OCI-LY1 (cell line): ENCODE measurements around the gene TNPO3.
"Not testable (repeated sequence)": the region's sequence is repeated elsewhere in the genome, so short reads cannot be mapped to it uniquely, and the experiment has no call there.

Experiments used
- EZH2 ChIP-seq: fragments of 200-600 bp; sonication (generic), shearing (Covaris generic); IDR thresholded peaks from 2 replicates; pipeline ENCODE4 v1.8.0; 2017; ENCODE audit warnings: borderline replicate concordance, mixed run types, mild to moderate bottlenecking, antibody characterized with exemption, low read length, moderate library complexity, mixed read lengths
- TF ChIP-seq, protein P1 (sequence below): fragments of 200-600 bp; sonication (generic), shearing (Covaris generic); IDR thresholded peaks from 2 replicates; pipeline ENCODE4 v1.5.1; 2017; ENCODE audit warnings: mild to moderate bottlenecking, antibody characterized with exemption, low read length, moderate library complexity, mixed read lengths

DNA sequence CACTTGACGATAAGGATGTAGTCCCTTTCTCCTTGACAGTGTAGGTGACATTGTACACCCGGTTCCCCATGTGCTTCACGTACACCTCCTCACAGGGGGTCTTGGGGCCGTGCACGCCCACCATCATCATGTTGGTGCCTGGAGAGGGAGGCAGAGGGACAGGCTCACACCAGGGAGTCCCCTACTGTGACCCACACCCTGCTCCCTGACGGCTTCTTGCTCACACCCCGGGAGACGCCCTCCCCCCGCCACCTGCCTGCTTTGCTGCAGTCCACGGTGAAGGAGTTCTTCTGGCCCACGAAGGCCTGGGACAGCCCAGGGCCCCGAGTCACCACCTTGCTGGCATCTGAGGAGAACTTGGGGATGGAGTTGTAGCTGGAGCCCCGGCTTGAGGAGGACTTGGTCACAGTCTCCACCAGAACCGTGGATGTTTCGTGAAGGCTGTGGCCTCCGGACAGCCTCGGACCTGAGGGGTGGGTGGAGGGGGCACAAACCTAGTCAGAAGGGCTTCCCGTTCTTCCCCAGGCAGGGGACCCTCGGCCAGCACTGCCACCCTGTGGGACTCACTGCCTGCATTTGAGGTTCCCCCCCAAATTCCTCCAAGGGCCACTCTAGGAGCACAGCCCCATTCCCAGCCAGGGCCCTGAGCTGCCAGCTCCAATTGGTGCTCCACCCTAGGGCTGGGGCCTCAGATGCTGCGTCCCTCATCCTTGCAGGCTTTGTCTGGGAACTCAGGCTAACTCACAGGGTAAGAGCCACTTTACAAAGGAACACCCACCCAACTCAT lies 142.0 kb downstream of the TNPO3 start:
- TF ChIP-seq, protein P1, sequence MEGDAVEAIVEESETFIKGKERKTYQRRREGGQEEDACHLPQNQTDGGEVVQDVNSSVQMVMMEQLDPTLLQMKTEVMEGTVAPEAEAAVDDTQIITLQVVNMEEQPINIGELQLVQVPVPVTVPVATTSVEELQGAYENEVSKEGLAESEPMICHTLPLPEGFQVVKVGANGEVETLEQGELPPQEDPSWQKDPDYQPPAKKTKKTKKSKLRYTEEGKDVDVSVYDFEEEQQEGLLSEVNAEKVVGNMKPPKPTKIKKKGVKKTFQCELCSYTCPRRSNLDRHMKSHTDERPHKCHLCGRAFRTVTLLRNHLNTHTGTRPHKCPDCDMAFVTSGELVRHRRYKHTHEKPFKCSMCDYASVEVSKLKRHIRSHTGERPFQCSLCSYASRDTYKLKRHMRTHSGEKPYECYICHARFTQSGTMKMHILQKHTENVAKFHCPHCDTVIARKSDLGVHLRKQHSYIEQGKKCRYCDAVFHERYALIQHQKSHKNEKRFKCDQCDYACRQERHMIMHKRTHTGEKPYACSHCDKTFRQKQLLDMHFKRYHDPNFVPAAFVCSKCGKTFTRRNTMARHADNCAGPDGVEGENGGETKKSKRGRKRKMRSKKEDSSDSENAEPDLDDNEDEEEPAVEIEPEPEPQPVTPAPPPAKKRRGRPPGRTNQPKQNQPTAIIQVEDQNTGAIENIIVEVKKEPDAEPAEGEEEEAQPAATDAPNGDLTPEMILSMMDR: not testable (repeated sequence)
- TF ChIP-seq EZH2: not testable (repeated sequence)
